Loucy (cell line): ENCODE data around the gene PALLD.

Experiments
- H2AFZ ChIP-seq: fragments of 200-600 bp; sonication (generic); 2 replicates; pipeline ENCODE4 v1.6.0; 2016; ENCODE audit warnings: antibody characterized with exemption, mild to moderate bottlenecking, low read length, moderate library complexity
- H3F3A ChIP-seq: fragments of 200-600 bp; 2 replicates; pipeline ENCODE4 v1.6.0; 2016; ENCODE audit warnings: antibody characterized with exemption, low read depth, mild to moderate bottlenecking
- H3K27me3 ChIP-seq: fragments of 200-600 bp; sonication (generic); 2 replicates; pipeline ENCODE4 v1.6.1; 2014; ENCODE audit warnings: low read length, mild to moderate bottlenecking; ENCODE audit not compliant: insufficient read depth, poor library complexity, severe bottlenecking
- H3K36me3 ChIP-seq: fragments of 200-600 bp; sonication (generic); 2 replicates; pipeline ENCODE4 v1.6.1; 2016; ENCODE audit warnings: low read length; ENCODE audit not compliant: insufficient read depth
- H3K4me1 ChIP-seq: fragments of 200-600 bp; sonication (generic); 2 replicates; pipeline ENCODE4 v1.5.1; 2014; ENCODE audit warnings: low read length, mild to moderate bottlenecking; ENCODE audit not compliant: insufficient read depth, poor library complexity, severe bottlenecking
- H3K4me2 ChIP-seq: fragments of 200-600 bp; sonication (generic); 2 replicates; pipeline ENCODE4 v1.6.0; 2014; ENCODE audit warnings: antibody characterized with exemption, low read length, low read depth, mild to moderate bottlenecking; ENCODE audit not compliant: poor library complexity, severe bottlenecking
- H3K4me3 ChIP-seq: fragments of 200-600 bp; sonication (generic); 2 replicates; pipeline ENCODE4 v1.5.1; 2014; ENCODE audit warnings: low read length, mild to moderate bottlenecking, mixed read lengths; ENCODE audit not compliant: poor library complexity, severe bottlenecking
- H3K79me2 ChIP-seq: fragments of 200-600 bp; sonication (generic); 2 replicates; pipeline ENCODE4 v1.6.1; 2014; ENCODE audit warnings: low read length; ENCODE audit not compliant: insufficient read depth
- H3K9ac ChIP-seq: fragments of 200-600 bp; sonication (generic); 2 replicates; pipeline ENCODE4 v1.6.0; 2014; ENCODE audit warnings: mild to moderate bottlenecking, low read depth, low read length, moderate library complexity; ENCODE audit not compliant: poor library complexity, severe bottlenecking
- H3K9me2 ChIP-seq: fragments of 200-600 bp; sonication (generic); replicated peaks from 2 replicates; pipeline ENCODE4 v1.6.1; 2016; ENCODE audit warnings: low read depth, low read length, mixed read lengths
- H3K9me3 ChIP-seq: fragments of 200-600 bp; sonication (generic); 2 replicates; pipeline ENCODE4 v1.6.1; 2014; ENCODE audit warnings: mild to moderate bottlenecking, antibody characterized with exemption, low read length, low read depth; ENCODE audit not compliant: insufficient read depth
- H4K20me1 ChIP-seq: fragments of 200-600 bp; sonication (generic); 2 replicates; pipeline ENCODE4 v1.6.0; 2014; ENCODE audit warnings: antibody characterized with exemption, low read length, mild to moderate bottlenecking; ENCODE audit not compliant: insufficient read depth, poor library complexity, severe bottlenecking
- EZH2phosphoT487 ChIP-seq: fragments of 200-600 bp; IDR thresholded peaks from 2 replicates; pipeline ENCODE4 v1.6.1; 2018; ENCODE audit warnings: antibody characterized with exemption, mild to moderate bottlenecking, moderate library complexity, borderline replicate concordance
- TF ChIP-seq, protein P1 (sequence below): fragments of 200-600 bp; sonication (generic); conservative IDR thresholded peaks from 2 replicates; pipeline ENCODE4 v1.5.1; 2014; ENCODE audit warnings: mild to moderate bottlenecking, antibody characterized with exemption, low read length

Gene PALLD

GRCh38 chr4:168487282-168488035, 9.4 kb upstream of the PALLD start:
- H3K9me2 ChIP-seq: no peaks in the 10 kb centered on the region
- no peaks in the 10 kb centered on the region for H3K9me3 ChIP-seq
- no peak overlapping the region for H3K4me2 ChIP-seq
- H3K79me2 ChIP-seq: no peaks in the 10 kb centered on the region
- H3K36me3 ChIP-seq: no peaks in the 10 kb centered on the region
- no peak overlapping the region for H3K9ac ChIP-seq
- H3K27me3 ChIP-seq: no peaks in the 10 kb centered on the region
- TF ChIP-seq, protein P1, sequence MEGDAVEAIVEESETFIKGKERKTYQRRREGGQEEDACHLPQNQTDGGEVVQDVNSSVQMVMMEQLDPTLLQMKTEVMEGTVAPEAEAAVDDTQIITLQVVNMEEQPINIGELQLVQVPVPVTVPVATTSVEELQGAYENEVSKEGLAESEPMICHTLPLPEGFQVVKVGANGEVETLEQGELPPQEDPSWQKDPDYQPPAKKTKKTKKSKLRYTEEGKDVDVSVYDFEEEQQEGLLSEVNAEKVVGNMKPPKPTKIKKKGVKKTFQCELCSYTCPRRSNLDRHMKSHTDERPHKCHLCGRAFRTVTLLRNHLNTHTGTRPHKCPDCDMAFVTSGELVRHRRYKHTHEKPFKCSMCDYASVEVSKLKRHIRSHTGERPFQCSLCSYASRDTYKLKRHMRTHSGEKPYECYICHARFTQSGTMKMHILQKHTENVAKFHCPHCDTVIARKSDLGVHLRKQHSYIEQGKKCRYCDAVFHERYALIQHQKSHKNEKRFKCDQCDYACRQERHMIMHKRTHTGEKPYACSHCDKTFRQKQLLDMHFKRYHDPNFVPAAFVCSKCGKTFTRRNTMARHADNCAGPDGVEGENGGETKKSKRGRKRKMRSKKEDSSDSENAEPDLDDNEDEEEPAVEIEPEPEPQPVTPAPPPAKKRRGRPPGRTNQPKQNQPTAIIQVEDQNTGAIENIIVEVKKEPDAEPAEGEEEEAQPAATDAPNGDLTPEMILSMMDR: no peak
- TF ChIP-seq EZH2phosphoT487: no peak
- H2AFZ ChIP-seq: peak overlapping the region; percentile 56; the same call in 1 of the 2 replicates
- no peaks in the 10 kb centered on the region for H4K20me1 ChIP-seq
- no peaks in the 10 kb centered on the region for H3F3A ChIP-seq
- H3K4me3 ChIP-seq: no peak overlapping the region
- H3K4me1 ChIP-seq: peaks cover 29% of the 10 kb centered on the region

- no peaks in the 10 kb centered on the region for H3K9me3 ChIP-seq
- no peak for TF ChIP-seq EZH2phosphoT487
- TF ChIP-seq, protein P1: no peak
- peak overlapping the region; percentile 1 for H3K4me2 ChIP-seq
- H3K9ac ChIP-seq: no peak overlapping the region
- H2AFZ ChIP-seq: peak overlapping the region; percentile 50; the same call in 1 of the 2 replicates
- H3K4me1 ChIP-seq: peaks cover 29% of the 10 kb centered on the region
- H3K36me3 ChIP-seq: no peaks in the 10 kb centered on the region
- H3K27me3 ChIP-seq: no peaks in the 10 kb centered on the region
- no peaks in the 10 kb centered on the region for H4K20me1 ChIP-seq
- H3K4me3 ChIP-seq: no peak overlapping the region
- H3K9me2 ChIP-seq: no peaks in the 10 kb centered on the region
- H3F3A ChIP-seq: no peaks in the 10 kb centered on the region
- H3K79me2 ChIP-seq: no peaks in the 10 kb centered on the region
Observed at GRCh38 chr4:168488869-168489274, 8.0 kb upstream of the PALLD start.

GRCh38 chr4:168489616-168490015, 7.2 kb upstream of the PALLD start:
- TF ChIP-seq, protein P1: no peak
- no peak for TF ChIP-seq EZH2phosphoT487
- no peak overlapping the region for H2AFZ ChIP-seq
- H4K20me1 ChIP-seq: no peaks in the 10 kb centered on the region
- no peak overlapping the region for H3K4me2 ChIP-seq
- no peaks in the 10 kb centered on the region for H3K36me3 ChIP-seq
- H3K9ac ChIP-seq: no peak overlapping the region
- H3K9me2 ChIP-seq: no peaks in the 10 kb centered on the region
- H3K27me3 ChIP-seq: no peaks in the 10 kb centered on the region
- no peaks in the 10 kb centered on the region for H3F3A ChIP-seq
- no peaks in the 10 kb centered on the region for H3K9me3 ChIP-seq
- H3K79me2 ChIP-seq: no peaks in the 10 kb centered on the region
- H3K4me1 ChIP-seq: peaks cover 29% of the 10 kb centered on the region
- H3K4me3 ChIP-seq: no peak overlapping the region
